Endothelial cell (in vitro differentiated cells): ENCODE results near the gene MROH8. TPM values are rescaled to one million over a fixed set of nuclear protein-coding genes. Genes with fewer than 3 reads are reported as not detected.
"Not testable (repeated sequence)": the region's sequence is repeated elsewhere in the genome, so short reads cannot be mapped to it uniquely, and the experiment has no call there.

Experiments
- DNase-seq: peaks from one replicate; pipeline ENCODE4 v3.0.0; 2021; ENCODE audit warnings: low spot score
- H3K27ac Mint-ChIP-seq: one replicate; pipeline ENCODE4 v1.8.0; 2021; ENCODE audit warnings: mixed read lengths, inconsistent platforms; ENCODE audit not compliant: unreplicated experiment
- H3K27me3 Mint-ChIP-seq: one replicate; pipeline ENCODE4 v1.8.0; 2021; ENCODE audit warnings: mild to moderate bottlenecking, moderate library complexity, mixed read lengths, inconsistent platforms; ENCODE audit not compliant: unreplicated experiment
- H3K36me3 Mint-ChIP-seq: one replicate; pipeline ENCODE4 v1.8.0; 2021; ENCODE audit warnings: mild to moderate bottlenecking, low read depth, mixed read lengths, inconsistent platforms; ENCODE audit not compliant: unreplicated experiment
- H3K4me1 Mint-ChIP-seq: one replicate; pipeline ENCODE4 v1.8.0; 2021; ENCODE audit warnings: mild to moderate bottlenecking, mixed read lengths, inconsistent platforms; ENCODE audit not compliant: unreplicated experiment
- H3K4me3 Mint-ChIP-seq: one replicate; pipeline ENCODE4 v1.8.0; 2021; ENCODE audit warnings: mild to moderate bottlenecking, mixed read lengths, inconsistent platforms; ENCODE audit not compliant: unreplicated experiment
- H3K9me3 Mint-ChIP-seq: one replicate; pipeline ENCODE4 v1.8.0; 2021; ENCODE audit warnings: mixed read lengths, inconsistent platforms; ENCODE audit not compliant: unreplicated experiment
- CTCF ChIP-seq: fragments of 200-600 bp; sonication (generic); IDR thresholded peaks from one replicate; pipeline ENCODE4 v1.5.0; 2021; ENCODE audit warnings: antibody characterized with exemption; ENCODE audit not compliant: unreplicated experiment
- total RNA-seq: library from RNA; stranded (reverse); fragmentation: NEBNext Ultra II Directional; extraction: Animal tissue kit (Norgen Biotek cat#: 25700); gene quantifications from one replicate; pipeline ENCODE4 v1.2.1, GENCODE V29; 2021; ENCODE audit not compliant: unreplicated experiment

The MROH8 gene
- total RNA-seq, 1 donor from 2014 or later = 4.3 TPM

- no peak for TF ChIP-seq CTCF
- Mint-ChIP-seq H3K9me3 (no peaks in the 10 kb centered on the region), H3K4me3 (no peak overlapping the region), H3K27ac (no peak overlapping the region), H3K36me3 (peaks cover 4% of the 10 kb centered on the region), H3K27me3 (no peaks in the 10 kb centered on the region), H3K4me1 (no peaks in the 10 kb centered on the region)
- no peak for DNase-seq
These were observed 23.4 kb downstream of the MROH8 start for GRCh38 chr20:37155987-37156386.

GRCh38 chr20:37154684-37155298 lies 24.6 kb downstream of the MROH8 start:
- Mint-ChIP-seq H3K27ac (no peak overlapping the region), H3K4me3 (no peak overlapping the region), H3K9me3 (no peaks in the 10 kb centered on the region), H3K36me3 (peaks cover 4% of the 10 kb centered on the region), H3K27me3 (no peaks in the 10 kb centered on the region), H3K4me1 (no peaks in the 10 kb centered on the region)
- no peak for DNase-seq
- TF ChIP-seq CTCF = no peak

DNA sequence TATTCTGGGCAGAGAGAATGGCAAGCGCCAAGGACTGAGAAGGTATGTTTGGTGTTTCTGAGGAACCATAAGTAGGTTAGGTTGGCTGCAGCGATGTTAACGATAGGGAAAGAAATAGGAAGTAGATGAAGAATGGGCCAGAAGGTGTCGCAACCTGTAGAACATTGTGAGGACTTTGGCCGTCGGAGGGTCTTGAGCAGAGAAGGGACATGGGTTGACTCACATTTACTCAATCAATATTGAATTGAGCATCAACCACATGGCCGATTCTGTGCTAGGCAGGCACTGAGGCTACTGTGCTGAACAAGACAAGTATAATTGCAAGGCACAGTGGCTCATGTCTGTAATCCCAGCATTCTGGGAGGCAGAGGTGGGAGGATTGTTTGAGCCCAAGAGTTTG lies 27.1 kb downstream of the MROH8 start:
- no peak for TF ChIP-seq CTCF
- Mint-ChIP-seq H3K36me3 (peaks cover 4% of the 10 kb centered on the region), H3K4me3 (no peak overlapping the region), H3K9me3 (no peaks in the 10 kb centered on the region), H3K27me3 (no peaks in the 10 kb centered on the region), H3K4me1 (no peaks in the 10 kb centered on the region), H3K27ac (no peak overlapping the region)
- no peak for DNase-seq

DNA sequence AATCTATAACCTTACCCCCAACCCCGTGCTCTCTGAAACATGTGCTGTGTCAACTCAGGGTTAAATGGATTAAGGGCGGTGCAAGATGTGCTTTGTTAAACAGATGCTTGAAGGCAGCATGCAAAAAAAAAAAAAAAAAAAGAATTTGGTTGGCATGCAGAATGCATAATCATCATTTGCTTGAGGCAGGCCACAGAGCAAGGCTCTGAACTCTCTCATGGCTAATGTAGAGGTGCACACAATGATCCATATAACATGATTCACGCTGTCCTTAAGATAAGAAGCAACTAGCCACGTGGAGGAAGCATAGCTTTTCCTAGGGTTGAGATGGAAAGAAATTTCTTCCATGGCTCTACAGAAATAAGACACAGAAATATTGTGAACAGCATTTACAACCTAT lies 27.8 kb downstream of the MROH8 start:
- peaks cover 4% of the 10 kb centered on the region for H3K36me3 Mint-ChIP-seq
- no peaks in the 10 kb centered on the region for H3K9me3 Mint-ChIP-seq
- H3K4me3 Mint-ChIP-seq = no peak overlapping the region
- H3K27ac Mint-ChIP-seq = no peak overlapping the region
- H3K4me1 Mint-ChIP-seq = no peaks in the 10 kb centered on the region
- DNase-seq = no peak
- no peak for TF ChIP-seq CTCF
- H3K27me3 Mint-ChIP-seq = no peaks in the 10 kb centered on the region

DNA sequence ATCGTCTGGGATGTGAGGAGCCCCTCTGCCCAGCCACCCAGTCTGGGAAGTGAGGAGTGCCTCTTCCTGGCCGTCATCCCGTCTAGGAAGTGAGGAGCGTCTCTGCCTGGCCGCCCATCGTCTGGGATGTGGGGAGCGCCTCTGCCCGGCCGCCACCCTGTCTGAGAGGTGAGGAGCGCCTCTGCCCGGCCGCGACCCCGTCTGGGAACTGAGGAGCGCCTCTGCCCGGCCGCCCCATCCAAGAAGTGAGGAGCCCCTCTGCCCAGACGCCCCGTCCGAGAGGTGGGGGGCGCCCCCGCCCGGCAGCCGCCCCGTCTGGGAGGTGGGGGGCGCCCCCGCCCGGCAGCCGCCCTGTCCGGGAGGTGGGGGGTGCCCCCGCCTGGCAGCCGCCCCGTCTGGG lies 28.5 kb downstream of the MROH8 start:
- not testable (repeated sequence) for H3K36me3 Mint-ChIP-seq, H3K27ac Mint-ChIP-seq, H3K4me3 Mint-ChIP-seq

More for the DNA sequence above, 28.5 kb downstream of the MROH8 start:
- DNase-seq, H3K4me1 Mint-ChIP-seq, H3K27me3 Mint-ChIP-seq, H3K9me3 Mint-ChIP-seq: not testable (repeated sequence)
